ENCODE data around the gene DYNC1LI1. TPM values are rescaled to one million over a fixed set of nuclear protein-coding genes. Genes with fewer than 3 reads are reported as not detected.

The DYNC1LI1 gene
- total RNA-seq, 1 experiment from 2014 or later = 30.1 TPM

GRCh38 chr3:32592696-32593353 lies 22.2 kb upstream of the DYNC1LI1 start:
- POLR2A ChIA-PET (ENCODE audit: unreplicated experiment) = interaction anchor here (0.6 kb wide), 1 partner anchor 45 kb away, joined by 5 read pairs; no protein-coding TSS in a partner anchor
- intact Hi-C loops (cut with micrococcal nuclease; ENCODE audit: unreplicated experiment) = no loop called here
- no peaks in the 10 kb centered on the region for H3F3A ChIP-seq (ENCODE audit: insufficient read depth, low read depth)
- H4K20me1 ChIP-seq (ENCODE audit: insufficient read depth) = no peaks in the 10 kb centered on the region
- H3K27me3 ChIP-seq (ENCODE audit: insufficient read depth, low read depth) = no peaks in the 10 kb centered on the region
- no peak overlapping the region for H3K4me2 ChIP-seq
- no peaks in the 10 kb centered on the region for H3K9me3 ChIP-seq (ENCODE audit: insufficient read depth, low read depth)
- BruUV-seq (replicated peaks) = no TSS peak
- no peaks in the 10 kb centered on the region for H3K79me2 ChIP-seq (ENCODE audit: low read depth)
- no peak for TF ChIP-seq EZH2 (IDR thresholded peaks at IDR 0.05; ENCODE audit: low read depth)
- TF ChIP-seq, protein P1, sequence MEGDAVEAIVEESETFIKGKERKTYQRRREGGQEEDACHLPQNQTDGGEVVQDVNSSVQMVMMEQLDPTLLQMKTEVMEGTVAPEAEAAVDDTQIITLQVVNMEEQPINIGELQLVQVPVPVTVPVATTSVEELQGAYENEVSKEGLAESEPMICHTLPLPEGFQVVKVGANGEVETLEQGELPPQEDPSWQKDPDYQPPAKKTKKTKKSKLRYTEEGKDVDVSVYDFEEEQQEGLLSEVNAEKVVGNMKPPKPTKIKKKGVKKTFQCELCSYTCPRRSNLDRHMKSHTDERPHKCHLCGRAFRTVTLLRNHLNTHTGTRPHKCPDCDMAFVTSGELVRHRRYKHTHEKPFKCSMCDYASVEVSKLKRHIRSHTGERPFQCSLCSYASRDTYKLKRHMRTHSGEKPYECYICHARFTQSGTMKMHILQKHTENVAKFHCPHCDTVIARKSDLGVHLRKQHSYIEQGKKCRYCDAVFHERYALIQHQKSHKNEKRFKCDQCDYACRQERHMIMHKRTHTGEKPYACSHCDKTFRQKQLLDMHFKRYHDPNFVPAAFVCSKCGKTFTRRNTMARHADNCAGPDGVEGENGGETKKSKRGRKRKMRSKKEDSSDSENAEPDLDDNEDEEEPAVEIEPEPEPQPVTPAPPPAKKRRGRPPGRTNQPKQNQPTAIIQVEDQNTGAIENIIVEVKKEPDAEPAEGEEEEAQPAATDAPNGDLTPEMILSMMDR (conservative IDR thresholded peaks at IDR 0.05) = no peak
- CTCF ChIA-PET = no interaction called here
- no peak overlapping the region for H2AFZ ChIP-seq
- H3K27ac ChIP-seq = no peak overlapping the region
- no peak for DNase-seq
- no peaks in the 10 kb centered on the region for H3K4me1 ChIP-seq (replicated peaks; ENCODE audit: insufficient read depth)
- H3K4me3 ChIP-seq = no peak overlapping the region
- no peaks in the 10 kb centered on the region for H3K9me2 ChIP-seq (ENCODE audit: insufficient read depth)
- no peaks in the 10 kb centered on the region for H3K36me3 ChIP-seq (ENCODE audit: low read depth)

GRCh38 chr3:32592011-32592410 lies 21.4 kb upstream of the DYNC1LI1 start:
- H3K9me2 ChIP-seq (ENCODE audit: insufficient read depth) = no peaks in the 10 kb centered on the region
- H2AFZ ChIP-seq = no peak overlapping the region
- H3K9me3 ChIP-seq (ENCODE audit: insufficient read depth, low read depth) = no peaks in the 10 kb centered on the region
- no peaks in the 10 kb centered on the region for H3K36me3 ChIP-seq (ENCODE audit: low read depth)
- H3K4me1 ChIP-seq (replicated peaks; ENCODE audit: insufficient read depth) = no peaks in the 10 kb centered on the region
- no peaks in the 10 kb centered on the region for H3K79me2 ChIP-seq (ENCODE audit: low read depth)
- DNase-seq = no peak
- no peaks in the 10 kb centered on the region for H4K20me1 ChIP-seq (ENCODE audit: insufficient read depth)
- H3K4me2 ChIP-seq = no peak overlapping the region
- no TSS peak for BruUV-seq (replicated peaks)
- H3K4me3 ChIP-seq = no peak overlapping the region
- POLR2A ChIA-PET (ENCODE audit: unreplicated experiment) = interaction anchor here (0.6 kb wide), 1 partner anchor 45 kb away, joined by 5 read pairs; no protein-coding TSS in a partner anchor
- TF ChIP-seq, protein P1 (conservative IDR thresholded peaks at IDR 0.05) = no peak
- no peak for TF ChIP-seq EZH2 (IDR thresholded peaks at IDR 0.05; ENCODE audit: low read depth)
- CTCF ChIA-PET = no interaction called here
- no peaks in the 10 kb centered on the region for H3K27me3 ChIP-seq (ENCODE audit: insufficient read depth, low read depth)
- no peaks in the 10 kb centered on the region for H3F3A ChIP-seq (ENCODE audit: insufficient read depth, low read depth)
- intact Hi-C loops (cut with micrococcal nuclease; ENCODE audit: unreplicated experiment) = no loop called here
- H3K27ac ChIP-seq = no peak overlapping the region

GRCh38 chr3:32591186-32591585 lies 20.5 kb upstream of the DYNC1LI1 start:
- no peak for DNase-seq
- CTCF ChIA-PET = no interaction called here

More at GRCh38 chr3:32591186-32591585, 20.5 kb upstream of the DYNC1LI1 start:
- Histone ChIP-seq H3K4me1 (replicated peaks; ENCODE audit: insufficient read depth) (no peaks in the 10 kb centered on the region), H3K9me3 (ENCODE audit: insufficient read depth, low read depth) (no peaks in the 10 kb centered on the region), H2AFZ (no peak overlapping the region), H3K27me3 (ENCODE audit: insufficient read depth, low read depth) (no peaks in the 10 kb centered on the region), H3K4me2 (no peak overlapping the region), H3K79me2 (ENCODE audit: low read depth) (no peaks in the 10 kb centered on the region), H3K9me2 (ENCODE audit: insufficient read depth) (no peaks in the 10 kb centered on the region), H4K20me1 (ENCODE audit: insufficient read depth) (no peaks in the 10 kb centered on the region), H3K27ac (no peak overlapping the region), H3K36me3 (ENCODE audit: low read depth) (no peaks in the 10 kb centered on the region), H3K4me3 (no peak overlapping the region), H3F3A (ENCODE audit: insufficient read depth, low read depth) (no peaks in the 10 kb centered on the region)
- POLR2A ChIA-PET (ENCODE audit: unreplicated experiment) = interaction anchor here (0.6 kb wide), 1 partner anchor 299 kb away, joined by 4 read pairs; no protein-coding TSS in a partner anchor
- intact Hi-C loops (cut with micrococcal nuclease; ENCODE audit: unreplicated experiment) = no loop called here
- no peak for TF ChIP-seq EZH2 (IDR thresholded peaks at IDR 0.05; ENCODE audit: low read depth)
- TF ChIP-seq, protein P1 (conservative IDR thresholded peaks at IDR 0.05) = no peak
- no TSS peak for BruUV-seq (replicated peaks)
